PFSK-1 (cell line): ENCODE measurements around the gene REPS2.

ENCODE experiments used
- POLR2AphosphoS5 ChIP-seq: IDR thresholded peaks from 2 replicates; pipeline ENCODE4 v1.6.1; 2012; ENCODE audit warnings: low read depth, mild to moderate bottlenecking, control low read depth, low read length, moderate library complexity
- REST ChIP-seq, 2 experiments: IDR thresholded peaks; 2 replicates each; pipeline versions ENCODE4 v1.6.1 to v1.8.0; 2011 to 2012; ENCODE audit warnings: low read depth in 2 of 2, low read length in 2 of 2, control low read depth in 1 of 2, inconsistent platforms in 1 of 2, mild to moderate bottlenecking in 1 of 2, moderate library complexity in 1 of 2; ENCODE audit not compliant: insufficient read depth in 1 of 2
- TAF1 ChIP-seq: IDR thresholded peaks from 2 replicates; pipeline ENCODE4 v1.6.1; 2012; ENCODE audit warnings: low read length, control low read depth, borderline replicate concordance; ENCODE audit not compliant: insufficient read depth

GRCh38 chrX:17164941-17165340 is 218.5 kb downstream of the REPS2 start:
- TF ChIP-seq REST (IDR thresholded peaks at IDR 0.05; ENCODE audit: insufficient read depth in 1 of 2, low read depth in 2 of 2, low read length in 2 of 2) (no peak), TAF1 (no peak), POLR2AphosphoS5 (no peak)
